ENCODE results near the gene NEAT1. TPM values are rescaled to one million over a fixed set of nuclear protein-coding genes. Genes with fewer than 3 reads are reported as not detected.

The NEAT1 gene
- total RNA-seq, 1 donor from 2014 or later, result 78.8 TPM

DNA sequence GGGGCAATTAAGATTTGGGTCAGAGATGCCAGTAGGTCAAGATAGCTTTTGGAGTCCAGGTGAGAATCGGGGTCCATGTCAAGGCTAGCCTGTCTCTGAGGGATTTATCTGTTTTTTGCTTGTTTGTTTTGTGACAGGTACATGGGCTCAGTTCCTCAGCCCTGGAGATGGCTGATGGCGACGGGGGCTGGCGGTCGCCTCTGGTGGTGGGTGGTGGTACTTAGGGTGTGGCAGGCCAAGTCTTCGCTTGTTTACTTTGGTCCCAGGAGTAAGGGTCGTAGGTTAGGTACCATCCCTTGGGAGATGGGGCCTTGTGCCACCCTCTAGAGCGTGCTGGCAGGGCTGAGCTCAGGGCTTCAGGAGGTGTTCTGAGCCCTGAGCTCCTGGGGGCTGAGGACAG, 44.8 kb upstream of the NEAT1 start:
- no peak for DNase-seq (ENCODE audit: low spot score, unreplicated experiment)
- H3K36me3 Mint-ChIP-seq (ENCODE audit: insufficient read depth), result no peaks in the 10 kb centered on the region
- TF ChIP-seq, protein P1, sequence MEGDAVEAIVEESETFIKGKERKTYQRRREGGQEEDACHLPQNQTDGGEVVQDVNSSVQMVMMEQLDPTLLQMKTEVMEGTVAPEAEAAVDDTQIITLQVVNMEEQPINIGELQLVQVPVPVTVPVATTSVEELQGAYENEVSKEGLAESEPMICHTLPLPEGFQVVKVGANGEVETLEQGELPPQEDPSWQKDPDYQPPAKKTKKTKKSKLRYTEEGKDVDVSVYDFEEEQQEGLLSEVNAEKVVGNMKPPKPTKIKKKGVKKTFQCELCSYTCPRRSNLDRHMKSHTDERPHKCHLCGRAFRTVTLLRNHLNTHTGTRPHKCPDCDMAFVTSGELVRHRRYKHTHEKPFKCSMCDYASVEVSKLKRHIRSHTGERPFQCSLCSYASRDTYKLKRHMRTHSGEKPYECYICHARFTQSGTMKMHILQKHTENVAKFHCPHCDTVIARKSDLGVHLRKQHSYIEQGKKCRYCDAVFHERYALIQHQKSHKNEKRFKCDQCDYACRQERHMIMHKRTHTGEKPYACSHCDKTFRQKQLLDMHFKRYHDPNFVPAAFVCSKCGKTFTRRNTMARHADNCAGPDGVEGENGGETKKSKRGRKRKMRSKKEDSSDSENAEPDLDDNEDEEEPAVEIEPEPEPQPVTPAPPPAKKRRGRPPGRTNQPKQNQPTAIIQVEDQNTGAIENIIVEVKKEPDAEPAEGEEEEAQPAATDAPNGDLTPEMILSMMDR (IDR thresholded peaks at IDR 0.05; ENCODE audit: unreplicated experiment), result peak; percentile 41
- peaks cover 23% of the 10 kb centered on the region for H3K4me1 Mint-ChIP-seq (ENCODE audit: low read depth)
- H3K27me3 Mint-ChIP-seq, result no peaks in the 10 kb centered on the region
- H3K27ac Mint-ChIP-seq, result no peak overlapping the region
- H3K4me3 Mint-ChIP-seq (ENCODE audit: low read depth), result no peak overlapping the region
- no peaks in the 10 kb centered on the region for H3K9me3 Mint-ChIP-seq (ENCODE audit: low read depth)

DNA sequence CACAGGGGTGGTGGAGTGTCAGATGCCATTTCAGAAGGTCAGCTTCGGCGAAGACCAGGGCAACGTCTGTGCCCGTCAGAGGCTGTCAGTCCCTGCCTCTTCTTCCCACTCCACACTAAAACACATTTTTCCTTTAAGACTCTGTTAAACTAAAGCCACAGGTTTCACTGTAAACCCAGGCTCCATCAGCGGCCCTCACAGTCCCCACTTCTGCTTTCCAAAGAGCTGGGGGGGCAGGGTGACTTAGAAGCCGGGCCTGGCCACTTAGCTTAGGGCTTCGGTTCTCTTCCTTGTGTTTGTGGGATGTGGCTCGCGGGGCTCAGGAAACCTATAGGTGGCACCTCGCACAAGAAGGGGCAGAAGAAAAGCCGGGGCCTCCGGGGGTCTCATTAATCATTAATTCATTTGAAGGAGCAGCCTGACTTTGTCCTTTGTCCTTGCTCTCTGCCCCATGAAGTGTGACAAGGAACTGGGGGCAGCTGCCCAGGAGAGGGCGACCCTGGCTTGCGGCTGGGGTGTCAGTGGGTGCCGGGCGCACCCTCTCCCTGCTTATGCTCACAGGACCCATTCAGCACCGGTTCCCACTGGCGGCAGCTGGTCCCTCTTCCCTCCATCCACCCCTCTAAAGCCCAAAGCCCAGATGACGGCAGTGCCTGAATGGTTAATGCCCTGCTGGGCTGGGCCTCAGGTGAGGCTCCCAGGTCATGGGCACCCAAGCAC, 44.2 kb upstream of the NEAT1 start:
- DNase-seq (ENCODE audit: low spot score, unreplicated experiment), result no peak
- Mint-ChIP-seq H3K36me3 (ENCODE audit: insufficient read depth) (no peaks in the 10 kb centered on the region), H3K27ac (peak overlapping the region; percentile 62), H3K4me1 (ENCODE audit: low read depth) (peaks cover 27% of the 10 kb centered on the region), H3K27me3 (no peaks in the 10 kb centered on the region), H3K9me3 (ENCODE audit: low read depth) (no peaks in the 10 kb centered on the region), H3K4me3 (ENCODE audit: low read depth) (no peak overlapping the region)
- TF ChIP-seq, protein P1 (IDR thresholded peaks at IDR 0.05; ENCODE audit: unreplicated experiment), result no peak

DNA sequence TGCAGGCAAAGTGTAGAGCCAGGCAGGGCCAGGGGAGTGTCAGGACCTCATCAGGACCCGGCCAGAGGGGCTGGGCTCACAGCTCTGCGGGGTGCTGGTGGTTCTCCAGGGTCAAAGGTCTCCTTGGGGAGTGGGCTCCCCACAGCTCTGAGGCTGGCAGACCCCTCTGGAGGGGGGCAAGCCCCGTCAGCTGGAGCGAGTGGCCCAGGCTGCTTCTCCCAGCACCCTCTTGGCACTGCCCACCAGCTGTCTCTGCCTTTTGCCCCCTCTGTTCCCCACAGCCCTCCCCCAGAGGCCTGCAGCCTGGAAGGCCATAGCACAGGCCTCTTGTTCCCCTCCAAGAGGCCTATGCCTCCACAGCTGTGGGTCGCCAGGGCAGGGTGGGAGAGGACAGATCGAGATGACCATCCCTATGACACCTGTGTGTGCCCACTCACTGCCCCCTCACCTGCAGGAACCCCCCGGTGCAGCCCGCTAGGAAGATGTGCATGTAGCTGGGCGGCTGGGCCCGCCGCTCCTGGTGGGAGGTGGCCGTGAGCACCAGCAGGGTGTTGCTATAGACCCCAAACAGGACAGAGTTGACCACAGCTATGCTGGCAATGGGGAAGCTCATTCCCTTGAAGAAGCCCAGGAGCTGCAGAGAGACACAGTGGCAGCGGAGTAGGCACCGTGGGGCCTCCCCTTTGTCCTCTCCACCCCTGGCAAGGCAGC, 43.5 kb upstream of the NEAT1 start:
- TF ChIP-seq, protein P1 (IDR thresholded peaks at IDR 0.05; ENCODE audit: unreplicated experiment), result no peak
- Mint-ChIP-seq H3K36me3 (ENCODE audit: insufficient read depth) (no peaks in the 10 kb centered on the region), H3K4me3 (ENCODE audit: low read depth) (no peak overlapping the region), H3K27me3 (no peaks in the 10 kb centered on the region), H3K4me1 (ENCODE audit: low read depth) (peaks cover 31% of the 10 kb centered on the region), H3K9me3 (ENCODE audit: low read depth) (no peaks in the 10 kb centered on the region), H3K27ac (peak overlapping the region; percentile 62)
- no peak for DNase-seq (ENCODE audit: low spot score, unreplicated experiment)

DNA sequence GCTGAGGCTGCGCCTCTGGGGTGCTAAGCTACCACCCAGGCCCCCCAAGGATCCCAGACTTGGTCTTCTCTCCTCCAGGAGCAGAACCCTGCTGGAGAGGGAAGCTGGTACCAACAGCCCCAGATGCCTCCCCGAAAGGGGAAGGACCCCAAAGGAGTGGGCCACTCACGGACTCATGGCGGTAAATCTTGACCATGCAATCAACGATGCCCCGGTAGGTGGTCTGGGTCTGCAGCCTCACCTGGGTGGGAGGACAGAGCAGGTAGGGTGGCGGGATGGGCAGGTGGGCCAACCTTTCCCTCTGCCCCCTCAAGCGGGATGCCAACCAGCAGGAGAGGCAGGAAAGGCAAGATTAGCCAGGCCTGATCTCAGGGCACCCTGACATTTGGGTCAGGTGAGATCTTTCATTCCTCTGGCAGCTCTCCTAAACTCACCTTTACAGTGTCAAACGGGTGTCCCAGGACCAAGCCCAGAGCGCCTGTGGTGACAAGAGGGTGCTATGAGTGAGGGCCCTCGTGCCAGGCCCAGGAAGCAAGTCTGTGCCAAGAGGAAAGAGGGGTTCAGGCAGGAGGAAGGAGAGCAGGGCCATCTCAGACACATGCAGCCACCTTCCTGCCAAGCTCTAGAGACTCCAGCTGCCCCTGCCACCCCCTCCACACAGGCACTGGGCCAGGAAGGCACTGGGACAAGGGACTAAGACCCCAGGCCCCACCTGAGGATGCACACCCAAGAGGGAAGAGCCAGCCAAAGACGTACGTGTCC, 42.7 kb upstream of the NEAT1 start:
- no peaks in the 10 kb centered on the region for H3K36me3 Mint-ChIP-seq (ENCODE audit: insufficient read depth)

More for the DNA sequence above, 42.7 kb upstream of the NEAT1 start:
- Mint-ChIP-seq H3K4me3 (ENCODE audit: low read depth) (no peak overlapping the region), H3K4me1 (ENCODE audit: low read depth) (peaks cover 32% of the 10 kb centered on the region), H3K27ac (peak overlapping the region; percentile 20), H3K9me3 (ENCODE audit: low read depth) (no peaks in the 10 kb centered on the region), H3K27me3 (no peaks in the 10 kb centered on the region)
- TF ChIP-seq, protein P1 (IDR thresholded peaks at IDR 0.05; ENCODE audit: unreplicated experiment), result no peak
- no peak for DNase-seq (ENCODE audit: low spot score, unreplicated experiment)
